ENCODE measurements around the gene ZNF443.
"Not testable (repeated sequence)": the region's sequence is repeated elsewhere in the genome, so short reads cannot be mapped to it uniquely, and the experiment has no call there.

ZNF443 gene

DNA sequence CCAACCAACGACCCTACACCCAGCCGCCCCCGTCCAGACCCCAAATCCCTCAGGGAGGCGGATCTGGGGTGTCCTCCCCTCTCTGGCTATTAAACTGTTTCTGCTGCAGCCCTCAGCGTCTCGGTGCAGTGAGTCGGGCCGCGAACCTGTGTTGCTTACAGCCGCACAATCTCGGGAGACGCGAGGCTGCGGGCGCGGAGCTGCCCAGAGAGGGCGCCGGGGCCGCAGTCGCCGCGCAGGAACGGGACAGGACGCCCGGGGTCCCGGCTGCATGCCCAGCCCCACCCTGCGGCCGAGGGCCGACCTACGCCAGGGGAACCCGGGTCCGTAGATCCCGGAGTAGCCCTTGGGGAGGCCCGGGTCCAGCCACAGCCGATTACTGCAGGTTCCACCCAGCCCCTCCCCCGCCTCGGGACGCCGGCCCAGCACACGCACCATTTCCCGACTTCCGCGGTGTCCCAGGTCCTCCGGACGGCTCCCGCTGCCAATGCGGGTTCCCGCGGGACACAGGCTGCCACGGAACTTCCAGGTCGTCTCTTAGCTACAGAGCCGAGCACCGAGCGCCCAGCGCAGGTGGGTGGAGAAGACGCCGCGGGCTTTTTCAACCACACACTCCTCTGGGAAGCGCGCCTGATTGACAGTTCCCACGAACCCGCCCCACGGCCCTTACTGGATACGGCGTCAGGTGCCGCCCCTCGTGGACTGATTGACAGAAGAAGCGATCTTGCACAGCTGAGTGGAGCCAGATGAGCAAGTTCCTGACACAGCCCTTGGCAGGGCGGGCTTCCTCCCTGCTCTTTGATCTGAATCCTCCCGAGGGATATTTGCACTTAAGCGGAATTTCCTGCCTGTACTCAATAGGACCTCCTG, 40.0 kb downstream of the ZNF443 start, which contains the start of gene ZNF799:
Gene ZNF799 (minus strand): TSS at position 639 of the 870 bp plus-strand sequence. CDS start 201 bp downstream, at position 438.
- in situ Hi-C loops (cut with MboI; ENCODE audit: low sequenced_read_pairs, unreplicated experiment), result no loop called here
- peak; percentile 88 for DNase-seq (ENCODE audit: low spot score)
- TF ChIP-seq, protein P1, sequence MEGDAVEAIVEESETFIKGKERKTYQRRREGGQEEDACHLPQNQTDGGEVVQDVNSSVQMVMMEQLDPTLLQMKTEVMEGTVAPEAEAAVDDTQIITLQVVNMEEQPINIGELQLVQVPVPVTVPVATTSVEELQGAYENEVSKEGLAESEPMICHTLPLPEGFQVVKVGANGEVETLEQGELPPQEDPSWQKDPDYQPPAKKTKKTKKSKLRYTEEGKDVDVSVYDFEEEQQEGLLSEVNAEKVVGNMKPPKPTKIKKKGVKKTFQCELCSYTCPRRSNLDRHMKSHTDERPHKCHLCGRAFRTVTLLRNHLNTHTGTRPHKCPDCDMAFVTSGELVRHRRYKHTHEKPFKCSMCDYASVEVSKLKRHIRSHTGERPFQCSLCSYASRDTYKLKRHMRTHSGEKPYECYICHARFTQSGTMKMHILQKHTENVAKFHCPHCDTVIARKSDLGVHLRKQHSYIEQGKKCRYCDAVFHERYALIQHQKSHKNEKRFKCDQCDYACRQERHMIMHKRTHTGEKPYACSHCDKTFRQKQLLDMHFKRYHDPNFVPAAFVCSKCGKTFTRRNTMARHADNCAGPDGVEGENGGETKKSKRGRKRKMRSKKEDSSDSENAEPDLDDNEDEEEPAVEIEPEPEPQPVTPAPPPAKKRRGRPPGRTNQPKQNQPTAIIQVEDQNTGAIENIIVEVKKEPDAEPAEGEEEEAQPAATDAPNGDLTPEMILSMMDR (IDR thresholded peaks at IDR 0.05; ENCODE audit: borderline replicate concordance, control extremely low read depth, extremely low read depth, insufficient read depth, missing control alignments), result no peak

DNA sequence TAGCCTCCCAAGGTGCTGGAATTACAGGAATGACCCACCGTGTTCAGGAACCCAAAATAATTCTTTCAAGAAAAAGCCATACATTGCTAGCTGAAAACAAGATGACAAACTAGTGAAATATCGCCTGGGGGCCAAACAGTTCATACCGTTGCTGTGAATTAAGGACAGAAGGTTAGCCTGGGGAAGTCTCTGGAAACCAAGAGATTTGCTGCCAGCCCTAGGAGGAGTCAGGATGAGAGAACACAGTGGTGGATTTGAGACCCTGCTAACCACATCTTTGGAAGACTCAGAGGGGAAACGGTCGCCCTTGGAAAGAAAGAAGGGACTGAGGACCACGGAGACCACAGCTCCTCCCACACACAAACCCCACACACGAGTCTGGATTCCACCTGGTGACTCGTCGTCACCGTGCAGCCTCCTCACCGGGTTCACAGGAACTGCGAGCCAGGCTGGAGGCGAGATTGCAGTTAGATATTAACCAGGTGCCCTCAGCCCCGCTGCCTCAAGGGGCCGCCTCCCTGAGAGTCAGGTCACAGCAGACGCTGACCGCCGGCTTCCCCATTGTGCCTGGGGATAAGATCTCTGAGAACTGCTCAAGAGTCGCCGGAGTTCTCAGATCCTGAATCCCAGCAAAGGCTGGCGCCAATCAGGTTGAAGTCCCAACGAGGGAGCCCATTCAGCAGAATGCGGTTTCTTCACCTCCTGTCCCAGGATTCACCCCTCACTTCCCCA, 40.8 kb downstream of the ZNF443 start:
- not testable (repeated sequence) for DNase-seq (ENCODE audit: low spot score)

DNA sequence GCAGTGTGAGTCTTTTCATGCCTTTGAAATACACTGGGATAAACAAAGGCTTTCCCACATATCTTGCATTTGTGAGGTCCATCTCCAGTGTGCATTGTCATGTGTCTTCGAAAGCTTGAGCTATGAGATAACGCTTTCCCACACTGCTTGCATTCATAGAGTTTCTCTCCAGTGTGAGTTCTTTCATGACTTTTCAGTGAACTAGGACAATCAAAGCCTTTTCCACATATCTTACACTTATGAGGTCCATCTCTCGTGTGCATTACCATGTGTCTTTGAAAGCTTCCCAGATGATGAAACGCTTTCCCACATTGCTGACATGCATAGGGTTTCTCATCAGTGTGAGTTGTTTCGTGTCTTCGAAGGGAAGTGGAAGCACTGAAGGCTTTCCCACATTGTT, 49.7 kb downstream of the ZNF443 start:
- in situ Hi-C loops (cut with MboI; ENCODE audit: low sequenced_read_pairs, unreplicated experiment); DNase-seq (ENCODE audit: low spot score): not testable (repeated sequence)

More for the DNA sequence above, 40.8 kb downstream of the ZNF443 start:
- in situ Hi-C loops (cut with MboI; ENCODE audit: low sequenced_read_pairs, unreplicated experiment), result not testable (repeated sequence)

DNA sequence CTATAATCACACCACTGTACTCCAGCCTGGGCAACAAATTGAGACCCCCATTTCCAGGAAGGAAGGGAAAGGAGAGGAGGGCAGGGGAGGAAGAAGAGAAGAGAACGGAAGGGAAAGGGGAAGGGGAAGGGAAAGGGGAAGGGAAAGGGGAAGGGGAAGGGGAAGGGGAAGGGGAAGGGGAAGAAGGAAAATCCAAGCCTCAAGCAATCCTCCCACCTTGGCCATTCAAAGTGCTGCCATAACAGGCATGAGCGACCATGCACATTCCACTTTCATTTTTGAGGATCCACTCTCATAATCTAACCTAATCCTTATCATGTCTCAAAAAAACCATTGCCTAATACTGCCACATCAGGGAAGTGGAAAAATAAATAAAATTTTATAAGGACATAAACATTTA, 54.5 kb downstream of the ZNF443 start:
- DNase-seq (ENCODE audit: low spot score); in situ Hi-C loops (cut with MboI; ENCODE audit: low sequenced_read_pairs, unreplicated experiment): not testable (repeated sequence)

DNA sequence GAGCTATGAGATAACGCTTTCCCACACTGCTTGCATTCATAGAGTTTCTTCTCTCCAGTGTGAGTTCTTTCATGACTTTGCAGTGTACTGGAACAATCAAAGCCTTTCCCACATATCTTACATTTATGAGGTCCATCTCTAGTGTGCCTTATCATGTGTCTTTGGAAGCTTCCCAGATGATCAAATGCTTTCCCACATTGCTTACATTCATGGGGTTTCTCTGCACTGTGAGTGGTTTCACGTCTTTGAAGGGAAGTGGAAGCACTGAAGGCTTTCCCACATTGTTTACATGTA, 60.4 kb downstream of the ZNF443 start:
- in situ Hi-C loops (cut with MboI; ENCODE audit: low sequenced_read_pairs, unreplicated experiment), result no loop called here
- DNase-seq (ENCODE audit: low spot score), result no peak
- TF ChIP-seq, protein P1 (IDR thresholded peaks at IDR 0.05; ENCODE audit: borderline replicate concordance, control extremely low read depth, extremely low read depth, insufficient read depth, missing control alignments), result no peak

DNA sequence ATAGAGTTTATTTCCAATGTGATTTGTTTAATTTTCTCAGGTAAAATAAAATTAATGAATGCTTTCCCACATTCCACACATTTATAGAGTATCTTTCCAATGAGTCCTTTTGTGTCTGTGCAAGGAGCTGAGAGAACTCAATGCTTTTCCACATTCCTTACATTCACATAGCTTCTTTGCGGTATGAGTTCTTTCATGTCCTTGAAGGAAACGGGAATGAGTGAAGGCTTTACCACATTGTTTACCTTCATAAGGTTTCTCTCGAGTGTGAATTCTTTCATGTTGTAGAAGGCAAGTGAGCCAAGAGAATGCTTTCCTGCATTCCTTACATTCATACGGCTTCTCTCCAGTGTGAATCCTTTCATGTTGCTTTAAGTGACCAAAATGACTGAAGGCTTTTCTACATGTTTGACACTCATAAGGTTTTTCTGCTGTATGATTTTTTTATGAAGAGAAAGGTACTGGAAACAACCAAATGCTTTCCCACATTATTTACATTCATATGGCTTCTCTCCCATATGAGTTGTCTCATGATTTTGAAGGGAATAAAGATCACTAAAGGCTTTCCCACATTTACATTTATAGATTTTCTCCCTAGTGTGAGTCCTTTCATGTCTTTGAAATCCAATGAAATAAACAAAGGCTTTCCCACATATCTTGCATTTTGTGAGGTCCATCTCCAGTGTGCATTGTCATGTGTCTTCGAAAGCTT, 60.9 kb downstream of the ZNF443 start:
- DNase-seq (ENCODE audit: low spot score), result no peak
- TF ChIP-seq, protein P1 (IDR thresholded peaks at IDR 0.05; ENCODE audit: borderline replicate concordance, control extremely low read depth, extremely low read depth, insufficient read depth, missing control alignments), result no peak
- in situ Hi-C loops (cut with MboI; ENCODE audit: low sequenced_read_pairs, unreplicated experiment), result no loop called here

Measured in GM13976 (cell line).